ACC112 (cell line): ENCODE results near the gene UBTF.
A peak's percentile ranks its signal among the peaks of the same experiment; 100 is the strongest.

Experiments used
- H2AFZ ChIP-seq: fragments of 200-600 bp; sonication (generic); one replicate; pipeline ENCODE4 v1.6.0; 2017; ENCODE audit warnings: antibody characterized with exemption, low read length; ENCODE audit not compliant: unreplicated experiment
- H3K27ac ChIP-seq: fragments of 200-600 bp; sonication (generic); 2 replicates; pipeline ENCODE4 v1.5.1; 2014; ENCODE audit warnings: low read depth, mild to moderate bottlenecking, antibody characterized with exemption, low read length, moderate library complexity
- H3K27me3 ChIP-seq: fragments of 200-600 bp; sonication (generic); 2 replicates; pipeline ENCODE4 v1.6.1; 2014; ENCODE audit warnings: mild to moderate bottlenecking, antibody characterized with exemption, low read length, moderate library complexity, mixed read lengths; ENCODE audit not compliant: insufficient read depth
- H3K36me3 ChIP-seq: fragments of 200-600 bp; sonication (generic); 2 replicates; pipeline ENCODE4 v1.6.1; 2016; ENCODE audit warnings: mild to moderate bottlenecking, antibody characterized with exemption, low read length, moderate library complexity, mixed read lengths; ENCODE audit not compliant: insufficient read depth
- H3K4me1 ChIP-seq: fragments of 200-600 bp; sonication (generic); one replicate; pipeline ENCODE4 v1.6.1; 2016; ENCODE audit warnings: low read length, mixed read lengths; ENCODE audit not compliant: insufficient read depth, unreplicated experiment, control insufficient read depth
- H3K4me3 ChIP-seq: fragments of 200-600 bp; sonication (generic); 2 replicates; pipeline ENCODE4 v1.5.1; 2014; ENCODE audit warnings: mild to moderate bottlenecking, low read depth, low read length
- H3K79me2 ChIP-seq: fragments of 200-600 bp; sonication (generic); one replicate; pipeline ENCODE4 v1.6.0; 2016; ENCODE audit warnings: low read length; ENCODE audit not compliant: control insufficient read depth, unreplicated experiment, insufficient read depth

The UBTF gene, protein sequence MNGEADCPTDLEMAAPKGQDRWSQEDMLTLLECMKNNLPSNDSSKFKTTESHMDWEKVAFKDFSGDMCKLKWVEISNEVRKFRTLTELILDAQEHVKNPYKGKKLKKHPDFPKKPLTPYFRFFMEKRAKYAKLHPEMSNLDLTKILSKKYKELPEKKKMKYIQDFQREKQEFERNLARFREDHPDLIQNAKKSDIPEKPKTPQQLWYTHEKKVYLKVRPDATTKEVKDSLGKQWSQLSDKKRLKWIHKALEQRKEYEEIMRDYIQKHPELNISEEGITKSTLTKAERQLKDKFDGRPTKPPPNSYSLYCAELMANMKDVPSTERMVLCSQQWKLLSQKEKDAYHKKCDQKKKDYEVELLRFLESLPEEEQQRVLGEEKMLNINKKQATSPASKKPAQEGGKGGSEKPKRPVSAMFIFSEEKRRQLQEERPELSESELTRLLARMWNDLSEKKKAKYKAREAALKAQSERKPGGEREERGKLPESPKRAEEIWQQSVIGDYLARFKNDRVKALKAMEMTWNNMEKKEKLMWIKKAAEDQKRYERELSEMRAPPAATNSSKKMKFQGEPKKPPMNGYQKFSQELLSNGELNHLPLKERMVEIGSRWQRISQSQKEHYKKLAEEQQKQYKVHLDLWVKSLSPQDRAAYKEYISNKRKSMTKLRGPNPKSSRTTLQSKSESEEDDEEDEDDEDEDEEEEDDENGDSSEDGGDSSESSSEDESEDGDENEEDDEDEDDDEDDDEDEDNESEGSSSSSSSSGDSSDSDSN

DNA sequence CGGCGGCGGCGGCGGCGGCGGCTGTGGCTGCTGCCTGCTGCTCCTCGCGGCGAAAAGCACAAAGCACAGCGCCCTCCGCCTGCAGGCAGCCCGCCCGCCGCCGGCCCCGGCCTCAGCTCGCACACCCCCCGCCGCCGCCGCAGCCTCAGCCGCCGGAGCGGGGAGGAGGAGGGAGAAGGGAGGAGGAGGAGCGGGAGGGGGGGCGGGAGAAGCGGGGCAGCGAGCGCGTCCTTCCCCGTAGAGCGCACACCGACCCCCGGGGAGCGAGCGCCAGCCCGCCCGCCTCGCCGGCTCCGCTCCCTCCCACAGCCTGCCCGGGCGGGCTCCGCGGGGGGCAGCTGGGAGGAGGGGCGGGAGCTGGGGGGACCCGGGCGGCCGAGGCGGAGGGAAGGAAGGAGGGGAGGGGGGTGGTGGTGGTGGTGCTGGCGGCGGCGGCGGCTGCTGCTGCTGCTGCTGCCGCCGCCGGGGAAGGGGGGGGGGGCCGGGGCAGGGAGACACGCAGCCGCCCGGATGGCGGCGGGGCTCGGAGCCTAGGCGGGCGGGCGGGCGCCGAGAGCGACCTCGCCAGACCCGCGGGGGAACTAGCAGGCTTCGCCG is at the start of gene UBTF:
UBTF (minus strand) TSS at position 60 of the 597 bp plus-strand sequence. CDS start 1,446 bp downstream, outside the sequence.
- Histone ChIP-seq H3K36me3 (peaks cover 22% of the 10 kb centered on the region), H3K4me1 (peaks cover 35% of the 10 kb centered on the region), H3K27ac (peak within 1 kb of the TSS; percentile 86), H3K79me2 (peaks cover 28% of the 10 kb centered on the region), H3K27me3 (no peaks in the 10 kb centered on the region), H2AFZ (peak within 1 kb of the TSS; percentile 59), H3K4me3 (peak within 1 kb of the TSS; percentile 91)

DNA sequence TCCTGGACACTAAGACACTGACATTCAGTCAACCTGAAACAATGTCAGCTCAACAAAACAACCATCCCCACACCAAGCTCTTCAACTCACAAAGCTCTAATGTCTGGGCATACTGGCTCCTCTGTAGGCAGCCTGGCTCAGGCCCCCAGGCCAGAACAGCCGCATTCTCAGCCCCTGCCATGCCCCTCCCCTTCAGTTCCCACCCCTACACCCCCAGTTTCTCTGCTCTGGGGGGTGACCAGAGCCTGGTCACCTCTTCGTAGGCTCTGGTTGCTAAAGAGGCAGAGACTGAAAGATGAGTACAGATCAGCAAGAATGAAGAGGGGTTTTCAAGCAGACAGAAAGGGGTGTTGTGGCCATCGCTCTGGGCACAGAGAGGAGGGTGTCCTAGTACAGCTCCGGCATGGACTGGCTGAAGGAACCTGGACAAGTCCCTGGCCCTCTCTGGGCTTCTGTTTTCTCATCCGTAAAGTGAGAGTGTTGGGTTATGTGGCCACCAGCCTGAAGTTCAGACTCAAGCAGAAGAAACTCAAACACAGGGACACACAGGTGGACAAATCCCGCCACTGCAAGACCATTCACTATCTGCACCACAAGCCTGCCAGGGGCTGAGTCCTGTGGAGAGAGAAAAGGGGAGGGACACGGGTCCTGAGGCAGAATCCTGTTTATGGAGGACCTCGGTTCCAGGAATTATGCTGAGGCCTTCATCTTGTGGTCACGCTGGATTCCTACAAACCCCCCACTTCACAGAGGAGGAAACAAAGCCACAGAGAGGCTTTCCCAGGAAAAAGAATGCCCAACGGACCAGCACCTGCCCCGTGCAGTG is 49.4 kb upstream of the UBTF start:
- Histone ChIP-seq H3K36me3 (no peaks in the 10 kb centered on the region), H3K79me2 (no peaks in the 10 kb centered on the region), H3K4me3 (no peak overlapping the region), H2AFZ (no peak overlapping the region), H3K27ac (no peak overlapping the region), H3K27me3 (no peaks in the 10 kb centered on the region; the same call in 1 of the 2 replicates), H3K4me1 (no peaks in the 10 kb centered on the region)

DNA sequence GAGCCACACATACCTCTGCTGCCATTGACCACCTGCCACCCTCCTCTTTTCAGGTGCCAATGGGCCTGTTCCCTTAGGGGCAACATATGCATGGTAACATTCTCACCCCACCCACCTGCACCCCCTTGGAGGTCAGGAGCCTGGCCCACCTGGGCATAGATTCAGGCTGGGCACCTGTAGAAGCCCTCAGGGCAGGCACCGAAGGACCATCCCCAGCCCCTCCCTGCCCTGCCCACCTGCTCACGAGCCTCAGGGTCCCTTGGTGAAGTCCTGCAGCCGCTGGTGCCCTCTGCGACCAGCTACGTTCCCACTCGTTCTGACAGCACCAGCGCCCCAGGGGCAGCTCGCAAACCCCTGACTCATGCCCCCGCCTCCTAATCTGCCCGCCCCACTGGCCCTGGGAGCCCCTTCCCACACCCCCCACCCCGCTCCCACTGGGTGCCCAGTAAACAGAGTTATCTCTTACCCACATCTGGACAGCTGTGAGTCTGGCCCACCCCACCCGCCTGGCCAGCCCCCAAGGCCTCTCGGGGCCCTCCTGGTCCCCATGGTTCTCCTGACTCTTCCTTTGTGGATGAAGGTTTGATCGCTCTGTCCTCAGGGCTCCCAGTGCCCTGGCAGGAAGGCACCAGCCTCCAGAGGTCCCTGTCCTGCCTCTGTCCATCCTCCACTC is 48.5 kb upstream of the UBTF start, which contains the start of gene SLC4A1:
SLC4A1 (minus strand) TSS at position 318 of the 673 bp plus-strand sequence. CDS start 5,269 bp downstream, outside the sequence.
- Histone ChIP-seq H2AFZ (no peak within 1 kb of the TSS), H3K27ac (no peak within 1 kb of the TSS), H3K4me3 (no peak within 1 kb of the TSS), H3K27me3 (no peaks in the 10 kb centered on the region; the same call in 1 of the 2 replicates), H3K4me1 (no peaks in the 10 kb centered on the region), H3K36me3 (no peaks in the 10 kb centered on the region), H3K79me2 (no peaks in the 10 kb centered on the region)

DNA sequence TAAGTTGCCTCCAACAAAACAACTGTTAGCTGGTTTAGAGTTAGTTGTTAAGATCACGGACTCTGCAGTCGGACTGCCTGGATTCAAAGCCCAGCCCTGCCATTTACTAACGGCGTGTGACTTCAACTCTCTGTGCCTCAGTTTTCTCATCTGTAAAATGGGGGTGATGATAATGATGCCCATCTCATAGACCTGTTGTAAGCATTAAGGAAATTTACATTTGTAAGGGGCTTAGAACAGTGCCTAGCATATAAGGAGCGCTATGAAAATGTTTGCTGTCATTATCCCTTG is 47.6 kb upstream of the UBTF start:
- no peaks in the 10 kb centered on the region for H3K79me2 ChIP-seq
- H2AFZ ChIP-seq, result no peak overlapping the region
- peaks cover 3% of the 10 kb centered on the region for H3K27me3 ChIP-seq
- H3K36me3 ChIP-seq, result no peaks in the 10 kb centered on the region
- no peak overlapping the region for H3K4me3 ChIP-seq
- H3K4me1 ChIP-seq, result no peaks in the 10 kb centered on the region
- no peak overlapping the region for H3K27ac ChIP-seq

DNA sequence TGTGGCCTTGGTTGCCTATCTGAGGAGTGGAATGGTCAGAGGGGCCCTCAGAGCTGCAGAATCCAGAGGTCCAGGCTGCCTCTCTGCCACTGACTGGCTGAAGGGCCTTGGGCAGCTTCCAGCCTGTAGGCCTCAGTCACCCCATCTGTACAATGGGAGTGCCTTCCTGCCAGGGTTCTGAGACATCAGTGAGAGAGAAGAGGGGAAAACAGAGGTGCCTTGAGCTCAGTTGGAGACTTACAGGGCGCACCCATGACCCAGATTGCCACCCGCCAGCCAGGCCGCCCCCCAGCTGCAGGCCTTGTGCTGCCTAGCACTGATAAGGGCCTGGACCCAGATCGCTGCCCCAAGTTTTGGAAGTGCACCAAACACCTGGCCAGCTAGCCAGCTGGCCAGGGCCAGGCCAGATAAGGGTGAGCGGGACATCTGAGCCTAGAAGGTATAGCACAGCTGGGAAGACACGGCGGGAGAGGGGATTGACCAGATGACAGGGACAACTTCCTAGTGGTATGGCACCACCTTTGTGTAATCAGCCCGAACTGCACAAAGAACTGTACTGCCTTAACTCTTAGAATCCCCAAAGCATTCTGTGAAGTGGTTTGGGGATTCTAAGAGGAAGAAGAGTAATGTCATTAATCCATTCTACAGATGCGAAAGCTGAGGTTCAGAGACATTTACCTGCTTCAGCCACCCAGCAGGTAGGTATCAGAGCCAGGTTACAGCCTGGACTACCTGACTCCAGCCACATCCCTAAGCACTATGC is 47.1 kb upstream of the UBTF start:
- no peak overlapping the region for H3K4me3 ChIP-seq
- H3K27me3 ChIP-seq, result peaks cover 3% of the 10 kb centered on the region
- H3K4me1 ChIP-seq, result no peaks in the 10 kb centered on the region
- no peak overlapping the region for H3K27ac ChIP-seq
- H3K79me2 ChIP-seq, result no peaks in the 10 kb centered on the region
- no peak overlapping the region for H2AFZ ChIP-seq
- no peaks in the 10 kb centered on the region for H3K36me3 ChIP-seq

DNA sequence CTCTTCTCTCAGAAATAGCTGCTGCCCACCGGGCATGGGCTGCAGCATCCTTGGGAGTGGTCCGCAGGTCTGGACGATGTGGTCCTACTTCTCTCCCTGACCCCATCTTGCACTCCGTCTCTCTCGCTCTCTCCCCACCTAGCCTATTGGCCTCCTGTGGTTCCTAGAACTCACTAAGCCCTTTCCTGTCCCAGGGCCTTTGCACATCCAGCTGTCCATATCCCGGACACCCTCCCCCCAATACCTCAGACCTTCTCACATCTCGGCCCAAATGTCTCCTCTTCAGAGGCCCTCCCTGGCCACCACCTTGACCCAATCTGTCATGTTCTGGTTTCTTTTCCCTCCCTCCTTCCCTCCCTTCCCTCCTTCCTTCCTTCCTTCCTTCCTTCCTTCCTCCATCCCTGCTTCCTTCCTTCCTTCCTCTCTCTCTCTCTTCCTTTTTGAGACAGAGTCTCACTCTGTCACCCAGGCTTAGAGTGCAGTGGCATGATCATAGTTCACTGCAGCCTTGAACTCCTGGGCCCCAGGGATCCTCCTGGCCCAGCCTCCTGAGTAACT is 43.9 kb upstream of the UBTF start:
- no peak overlapping the region for H3K4me3 ChIP-seq
- no peak overlapping the region for H2AFZ ChIP-seq
- H3K27me3 ChIP-seq, result peaks cover 3% of the 10 kb centered on the region
- no peaks in the 10 kb centered on the region for H3K79me2 ChIP-seq
- H3K36me3 ChIP-seq, result no peaks in the 10 kb centered on the region
- H3K27ac ChIP-seq, result no peak overlapping the region
- no peaks in the 10 kb centered on the region for H3K4me1 ChIP-seq

DNA sequence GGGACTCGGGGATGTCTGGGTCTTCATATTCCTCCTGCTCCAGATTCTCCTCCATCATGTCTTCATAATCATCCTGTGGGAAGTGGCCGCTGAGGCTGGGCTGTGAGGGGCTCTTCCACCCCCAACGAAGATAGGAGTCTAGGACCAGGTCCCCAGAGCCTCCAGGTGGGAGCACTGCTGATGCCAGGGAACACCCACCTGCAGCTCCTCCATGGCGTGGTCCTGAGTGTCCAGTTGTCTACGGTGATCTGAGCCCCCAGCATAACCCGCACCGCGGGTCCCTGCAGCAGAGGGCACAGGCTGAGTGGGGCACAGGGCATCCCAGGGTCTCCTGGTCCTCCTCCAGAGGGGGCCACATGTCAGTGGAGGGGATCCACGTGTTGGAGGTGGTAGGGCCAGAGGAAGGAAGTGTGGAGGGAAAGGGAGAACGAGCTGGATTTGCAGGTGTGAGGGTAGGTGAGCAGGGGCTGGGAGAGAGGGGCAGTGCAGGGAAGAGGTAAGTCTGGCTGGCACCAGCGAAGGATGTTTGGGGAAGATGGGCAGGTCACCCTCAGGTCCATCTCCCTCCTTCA is 43.3 kb upstream of the UBTF start:
- H3K27me3 ChIP-seq, result peaks cover 3% of the 10 kb centered on the region
- H3K27ac ChIP-seq, result no peak overlapping the region
- H2AFZ ChIP-seq, result no peak overlapping the region
- no peaks in the 10 kb centered on the region for H3K79me2 ChIP-seq
- H3K36me3 ChIP-seq, result no peaks in the 10 kb centered on the region
- H3K4me1 ChIP-seq, result no peaks in the 10 kb centered on the region
- H3K4me3 ChIP-seq, result no peak overlapping the region

DNA sequence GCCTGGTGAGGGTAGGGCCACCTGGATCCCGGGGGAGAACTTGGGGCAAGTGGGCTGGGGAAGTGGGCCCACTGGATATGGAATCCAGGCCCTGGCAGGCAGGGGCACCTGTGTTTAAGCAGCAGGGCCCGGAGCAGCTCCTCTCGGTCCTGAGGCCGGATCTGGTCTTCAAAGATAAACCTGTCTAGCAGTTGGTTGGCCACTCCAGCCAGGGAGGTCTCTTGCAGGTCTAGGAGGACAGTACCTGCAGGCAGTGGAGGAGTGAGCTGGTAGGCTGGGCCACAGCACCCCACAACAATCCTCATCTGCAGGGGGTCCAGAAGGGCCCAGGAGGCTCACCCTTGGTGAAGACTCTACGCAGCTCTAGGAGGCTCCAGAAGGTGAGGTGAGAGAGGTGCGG is 40.8 kb upstream of the UBTF start:
- H2AFZ ChIP-seq, result no peak overlapping the region
- H3K4me3 ChIP-seq, result no peak overlapping the region
- peaks cover 16% of the 10 kb centered on the region for H3K27me3 ChIP-seq
- no peaks in the 10 kb centered on the region for H3K79me2 ChIP-seq
- no peaks in the 10 kb centered on the region for H3K4me1 ChIP-seq
- no peak overlapping the region for H3K27ac ChIP-seq
- no peaks in the 10 kb centered on the region for H3K36me3 ChIP-seq

DNA sequence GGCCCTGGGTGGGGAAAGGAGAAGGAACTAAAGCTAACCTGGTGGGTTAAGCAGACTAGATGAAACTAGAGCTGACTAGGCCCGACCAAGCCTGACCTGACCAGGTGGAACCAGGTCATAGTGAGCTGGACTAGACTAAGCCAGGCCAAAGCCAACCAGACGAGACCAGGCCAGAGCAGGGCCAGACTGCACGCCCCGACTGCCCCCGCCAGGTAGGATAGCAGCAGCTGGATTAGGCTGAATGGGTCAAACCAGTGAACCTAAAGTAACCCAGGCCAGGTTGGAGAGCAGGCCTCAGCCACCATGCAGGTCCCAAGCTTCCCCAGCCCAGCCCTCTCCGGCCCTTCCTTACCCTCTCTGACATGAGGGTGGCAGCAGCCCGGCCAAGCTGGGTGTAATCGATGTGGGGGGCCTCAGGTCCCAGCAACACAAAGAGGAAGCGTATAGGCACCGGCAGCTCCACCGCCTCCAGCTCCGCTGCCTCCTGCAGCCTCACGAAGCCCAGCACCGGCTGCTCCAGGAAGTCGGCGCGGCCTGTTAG is 39.4 kb upstream of the UBTF start:
- H3K4me1 ChIP-seq, result no peaks in the 10 kb centered on the region
- peaks cover 29% of the 10 kb centered on the region for H3K27me3 ChIP-seq
- no peak overlapping the region for H3K27ac ChIP-seq
- no peak overlapping the region for H2AFZ ChIP-seq
- H3K36me3 ChIP-seq, result no peaks in the 10 kb centered on the region
- no peaks in the 10 kb centered on the region for H3K79me2 ChIP-seq
- no peak overlapping the region for H3K4me3 ChIP-seq
